Liver (tissue), 3 donors: ENCODE data around the gene CYBRD1.

Experiments
- ATF3 ChIP-seq: IDR thresholded peaks from 2 replicates; pipeline ENCODE4 v1.6.1; 2016; ENCODE audit warnings: antibody characterized with exemption
- CTCF ChIP-seq: fragments of 150-350 bp; IDR thresholded peaks from 2 replicates; pipeline ENCODE4 v1.5.1; 2017; ENCODE audit warnings: improper control_type of control experiment, low read depth, low read length; ENCODE audit not compliant: missing input control
- MAX ChIP-seq: IDR thresholded peaks from 2 replicates; pipeline ENCODE4 v1.6.1; 2016; ENCODE audit warnings: antibody characterized with exemption
- NR2F2 ChIP-seq: IDR thresholded peaks from 2 replicates; pipeline ENCODE4 v1.6.1; 2016; ENCODE audit warnings: antibody characterized with exemption
- RAD21 ChIP-seq, 2 donors: IDR thresholded peaks; 2 replicates each; pipeline ENCODE4 v1.6.1; 2016; ENCODE audit warnings: antibody characterized with exemption in 2 of 2, mild to moderate bottlenecking in 2 of 2
- REST ChIP-seq: IDR thresholded peaks from 2 replicates; pipeline ENCODE4 v1.6.1; 2016; ENCODE audit warnings: antibody characterized with exemption, mild to moderate bottlenecking
- SP1 ChIP-seq: IDR thresholded peaks from 2 replicates; pipeline ENCODE4 v1.6.1; 2018; ENCODE audit warnings: antibody characterized with exemption, mild to moderate bottlenecking
- TAF1 ChIP-seq: conservative IDR thresholded peaks from 2 replicates; pipeline ENCODE4 v1.6.1; 2016; ENCODE audit warnings: antibody characterized with exemption, mild to moderate bottlenecking
- YY1 ChIP-seq: IDR thresholded peaks from 2 replicates; pipeline ENCODE4 v1.6.1; 2016; ENCODE audit warnings: antibody characterized with exemption, mild to moderate bottlenecking
- ZBTB33 ChIP-seq: IDR thresholded peaks from 2 replicates; pipeline ENCODE4 v1.6.1; 2016; ENCODE audit warnings: antibody characterized with exemption
- donor health status: healthy.
- donor health status: healthy.

- TF ChIP-seq CTCF (no peak), NR2F2 (no peak), TAF1 (no peak), SP1 (no peak), YY1 (no peak), ATF3 (no peak), RAD21 (IDR thresholded peaks at IDR 0.05) (no peak), MAX (no peak), REST (no peak), ZBTB33 (no peak)
Measured at GRCh38 chr2:171553236-171553635, 31.0 kb downstream of the CYBRD1 start.
